ENCODE data around the gene HCN2.

GRCh38 chr19:653425-653824 lies 63.7 kb downstream of the HCN2 start:
- TF ChIP-seq CTCF (IDR thresholded peaks at IDR 0.05) (no peak), POLR2A (IDR thresholded peaks at IDR 0.05; ENCODE audit: low read depth) (no peak), POLR2AphosphoS5 (IDR thresholded peaks at IDR 0.05) (no peak)
